Stimulated activated naive CD4-positive, alpha-beta T cell (primary cell): ENCODE results near the gene CHRND.
"Not testable (repeated sequence)": the region's sequence is repeated elsewhere in the genome, so short reads cannot be mapped to it uniquely, and the experiment has no call there.

Experiments
- DNase-seq, 6 experiments: peaks; one replicate each; lab custom pipeline; 2025; lab: John Stamatoyannopoulos, UW

Gene CHRND

DNA sequence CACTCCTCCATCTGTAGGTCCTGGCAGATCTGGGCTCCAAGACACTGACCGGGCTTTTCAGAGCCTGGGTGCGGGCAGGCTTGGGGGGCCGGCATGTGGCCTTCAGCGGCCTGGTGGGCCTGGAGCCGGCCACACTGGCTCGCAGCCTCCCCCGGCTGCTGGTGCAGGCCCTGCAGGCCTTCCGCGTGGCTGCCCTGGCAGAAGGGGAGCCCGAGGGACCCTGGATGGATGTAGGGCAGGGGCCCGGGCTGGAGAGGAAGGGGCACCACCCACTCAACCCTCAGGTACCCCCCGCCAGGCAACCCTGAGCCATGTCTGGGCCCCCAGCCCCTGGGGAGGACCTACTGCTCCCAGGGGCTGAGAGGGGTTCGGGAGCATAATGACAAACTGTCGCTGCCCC, 761 bp upstream of the CHRND start:
- DNase-seq = no peak

DNA sequence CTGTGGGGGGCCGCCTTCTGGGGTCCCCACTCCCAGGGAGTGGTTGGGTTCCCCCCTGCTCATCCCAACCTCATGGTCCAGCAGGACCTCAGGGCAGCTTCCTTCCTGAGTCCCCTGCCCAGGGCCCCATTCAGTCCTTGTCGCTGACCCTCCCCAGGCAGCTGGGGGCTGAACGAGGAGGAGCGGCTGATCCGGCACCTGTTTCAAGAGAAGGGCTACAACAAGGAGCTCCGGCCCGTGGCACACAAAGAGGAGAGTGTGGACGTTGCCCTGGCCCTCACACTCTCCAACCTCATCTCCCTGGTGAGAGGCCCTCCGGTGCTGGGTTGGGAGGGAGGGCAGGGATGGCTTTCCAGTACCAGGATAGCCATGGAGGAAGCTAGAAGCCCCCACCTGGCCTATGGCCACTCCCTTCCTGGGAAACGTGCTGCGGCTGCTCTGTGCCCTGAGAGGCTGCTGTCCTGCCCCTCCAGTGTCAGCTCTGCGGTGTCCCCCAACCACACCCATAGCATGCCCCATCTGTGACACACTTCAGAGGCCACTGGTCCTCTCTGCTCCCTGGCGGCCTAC, 497 bp downstream of the CHRND start:
- no peak for DNase-seq

DNA sequence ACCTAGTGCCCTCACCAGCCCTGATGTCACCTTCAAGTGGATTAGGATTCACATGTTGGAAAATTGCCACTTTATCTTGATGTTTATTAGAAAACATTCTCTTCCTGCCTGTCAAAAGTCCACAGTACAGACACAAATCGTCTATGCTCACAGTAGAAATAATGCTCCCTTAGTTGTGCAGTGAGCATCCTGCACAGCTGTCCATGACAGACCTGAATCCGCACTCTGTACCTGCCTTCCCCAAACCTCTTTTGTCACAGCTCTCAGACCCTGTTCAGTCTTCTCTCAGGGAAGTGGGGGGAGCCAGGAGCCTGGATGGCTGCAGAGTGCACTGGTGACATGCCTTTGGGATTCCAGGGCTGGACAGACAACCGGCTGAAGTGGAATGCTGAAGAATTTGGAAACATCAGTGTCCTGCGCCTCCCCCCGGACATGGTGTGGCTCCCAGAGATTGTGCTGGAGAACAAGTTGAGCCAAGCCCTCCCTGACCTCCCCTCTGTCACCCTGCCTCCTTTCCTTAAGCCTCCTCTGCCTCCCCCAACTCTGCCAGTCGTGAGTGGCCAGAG, 2.0 kb downstream of the CHRND start:
- no peak for DNase-seq

DNA sequence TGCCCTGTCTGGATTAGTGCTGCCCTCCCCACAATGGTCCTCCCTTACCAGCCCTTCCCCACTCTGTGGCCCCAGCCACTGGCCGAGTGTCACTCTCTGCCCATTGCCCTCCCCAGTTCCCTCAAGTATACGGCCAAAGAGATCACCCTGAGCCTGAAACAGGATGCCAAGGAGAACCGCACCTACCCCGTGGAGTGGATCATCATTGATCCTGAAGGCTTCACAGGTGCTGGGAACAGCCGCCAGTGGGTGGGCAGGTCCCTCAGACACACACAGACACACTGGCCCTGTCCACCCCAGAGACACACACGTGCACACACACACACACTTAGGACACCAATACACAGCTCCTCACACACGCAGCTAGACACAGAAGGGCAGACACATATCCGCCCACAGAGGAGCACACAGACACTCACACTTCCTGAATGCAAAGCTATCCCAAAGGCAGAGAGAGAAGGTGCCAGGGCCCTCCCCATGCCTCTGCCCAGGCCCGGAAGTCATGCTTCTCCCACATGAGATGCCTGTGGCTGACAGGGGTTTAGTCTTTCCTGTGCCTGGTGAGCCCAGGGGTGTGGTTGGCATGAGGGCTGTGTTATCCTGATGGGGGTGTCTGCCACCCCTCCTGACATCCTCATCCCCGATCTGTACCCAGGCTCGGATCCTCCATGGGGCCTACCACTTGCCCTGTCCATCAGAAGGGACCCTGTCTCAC, 2.9 kb downstream of the CHRND start:
- peak in 1 of 6 experiments; percentile 9 for DNase-seq

DNA sequence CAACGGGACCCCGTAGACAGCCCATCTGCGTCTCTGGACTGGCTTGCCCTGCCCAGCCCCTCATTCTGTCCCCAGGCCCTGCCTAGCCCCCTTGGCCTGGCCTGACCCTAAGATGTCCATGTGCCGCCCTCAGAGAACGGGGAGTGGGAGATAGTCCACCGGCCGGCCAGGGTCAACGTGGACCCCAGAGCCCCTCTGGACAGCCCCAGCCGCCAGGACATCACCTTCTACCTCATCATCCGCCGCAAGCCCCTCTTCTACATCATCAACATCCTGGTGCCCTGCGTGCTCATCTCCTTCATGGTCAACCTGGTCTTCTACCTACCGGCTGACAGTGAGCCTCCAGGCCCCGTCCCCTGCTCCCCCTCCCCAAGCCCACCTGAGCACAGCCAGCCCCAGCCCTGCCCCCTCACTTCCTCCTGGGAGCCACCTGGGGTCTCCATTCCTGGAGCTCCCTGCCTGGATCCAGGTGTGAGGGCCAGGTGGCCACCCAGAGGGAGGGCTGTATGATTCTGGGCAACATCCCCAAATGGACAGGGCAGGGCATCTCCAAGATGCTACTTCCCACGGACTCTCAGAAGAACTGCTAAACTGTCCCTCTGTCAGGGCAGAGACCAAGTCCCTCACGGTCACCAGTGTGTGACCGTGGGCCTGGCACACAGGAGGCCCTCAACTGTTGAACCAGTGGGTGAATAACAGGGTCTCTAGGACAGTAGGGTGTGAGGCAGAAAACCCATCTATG, 4.0 kb downstream of the CHRND start:
- DNase-seq = no peak

DNA sequence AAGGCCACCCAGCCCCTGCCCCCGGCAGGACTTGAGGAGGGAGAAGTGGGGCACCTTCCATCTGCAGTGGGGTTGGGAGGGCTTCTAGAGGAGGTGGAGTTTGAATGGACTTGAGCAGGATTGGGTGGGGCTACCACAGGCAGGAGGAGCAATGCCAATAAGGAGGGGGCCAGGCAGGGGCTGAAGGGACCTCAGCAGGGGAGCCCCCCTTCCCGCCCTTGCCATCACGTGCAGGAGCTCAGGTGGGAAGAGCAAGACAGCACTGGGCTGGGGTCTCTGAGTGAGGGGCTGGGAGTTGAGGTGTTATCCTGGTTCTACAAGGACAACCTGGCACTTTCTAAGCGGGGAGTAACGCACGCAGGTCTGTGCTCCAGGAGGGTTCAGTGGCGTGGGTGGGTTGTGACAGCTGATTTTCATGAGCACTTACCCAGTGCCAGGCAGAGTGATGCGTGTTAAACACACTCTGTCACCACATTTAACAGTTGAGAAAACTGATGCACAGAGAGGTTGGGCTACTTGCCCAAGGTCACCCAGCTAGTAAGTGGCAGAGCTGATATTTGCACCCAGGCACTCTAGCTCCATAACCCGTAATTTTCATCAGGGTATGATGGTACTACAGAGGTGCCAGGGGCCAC, 4.8 kb downstream of the CHRND start:
- no peak for DNase-seq

DNA sequence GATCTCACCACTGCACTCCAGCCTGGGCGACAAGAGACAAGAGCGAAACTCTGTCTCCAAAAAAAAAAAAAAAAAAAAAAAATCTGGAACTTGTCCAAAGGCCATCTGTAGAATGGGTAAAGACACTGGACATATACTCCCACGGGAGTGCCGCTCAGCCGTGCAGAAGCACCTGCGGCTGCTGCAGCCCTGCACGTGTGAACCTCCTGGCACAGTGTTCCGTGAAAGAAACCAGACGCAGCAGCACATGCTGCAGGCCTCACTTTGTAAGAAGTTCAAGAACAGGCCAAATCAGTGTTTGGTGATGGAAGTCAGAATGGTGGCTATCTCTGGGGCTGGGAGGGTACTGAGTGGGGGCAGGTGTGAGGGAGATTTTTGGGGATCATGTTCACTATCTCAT, 6.5 kb downstream of the CHRND start:
- DNase-seq = no peak

DNA sequence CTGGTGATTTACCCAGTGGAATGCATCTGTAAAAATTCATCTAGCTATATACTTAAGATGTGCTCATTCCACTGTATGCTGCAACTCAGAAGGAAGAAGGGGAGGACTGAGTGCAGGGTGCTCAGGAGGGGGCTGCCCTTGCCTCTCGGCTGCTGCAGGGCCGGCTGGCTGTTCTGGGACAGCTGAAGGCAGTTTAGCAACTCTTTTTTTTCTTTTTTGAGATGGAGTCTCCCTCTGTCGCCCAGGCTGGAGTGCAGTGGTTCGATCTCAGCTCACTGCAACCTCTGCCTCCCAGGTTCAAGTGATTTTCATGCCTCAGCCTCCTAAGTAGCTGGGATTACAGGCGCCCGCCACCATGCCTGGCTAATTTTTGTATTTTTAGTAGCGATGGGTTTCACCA, 6.9 kb downstream of the CHRND start:
- DNase-seq = not testable (repeated sequence)

DNA sequence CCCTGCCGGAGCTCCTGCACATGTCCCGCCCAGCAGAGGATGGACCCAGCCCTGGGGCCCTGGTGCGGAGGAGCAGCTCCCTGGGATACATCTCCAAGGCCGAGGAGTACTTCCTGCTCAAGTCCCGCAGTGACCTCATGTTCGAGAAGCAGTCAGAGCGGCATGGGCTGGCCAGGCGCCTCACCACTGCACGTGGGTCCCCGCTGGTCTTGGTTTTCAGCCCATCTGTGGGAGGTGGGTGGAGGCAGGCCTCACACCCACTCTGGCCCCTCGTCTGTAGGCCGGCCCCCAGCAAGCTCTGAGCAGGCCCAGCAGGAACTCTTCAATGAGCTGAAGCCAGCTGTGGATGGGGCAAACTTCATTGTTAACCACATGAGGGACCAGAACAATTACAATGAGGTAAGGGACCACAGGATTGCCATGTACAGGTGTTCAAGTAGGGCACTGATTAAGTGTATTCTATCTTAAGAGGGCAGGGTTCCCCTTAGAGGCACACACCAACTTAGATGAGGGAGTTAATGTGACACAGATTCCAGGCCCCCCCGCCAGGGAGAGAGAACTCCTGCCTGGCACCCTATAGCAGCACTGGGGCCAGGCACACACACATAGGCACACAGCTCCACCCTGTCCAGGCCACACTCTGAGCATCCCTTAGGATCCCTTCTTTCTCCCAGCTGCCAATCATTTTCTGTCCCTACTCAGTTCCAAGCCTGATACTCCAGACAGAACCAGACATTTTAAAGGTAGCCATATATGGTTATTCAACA, 8.2 kb downstream of the CHRND start:
- no peak for DNase-seq

DNA sequence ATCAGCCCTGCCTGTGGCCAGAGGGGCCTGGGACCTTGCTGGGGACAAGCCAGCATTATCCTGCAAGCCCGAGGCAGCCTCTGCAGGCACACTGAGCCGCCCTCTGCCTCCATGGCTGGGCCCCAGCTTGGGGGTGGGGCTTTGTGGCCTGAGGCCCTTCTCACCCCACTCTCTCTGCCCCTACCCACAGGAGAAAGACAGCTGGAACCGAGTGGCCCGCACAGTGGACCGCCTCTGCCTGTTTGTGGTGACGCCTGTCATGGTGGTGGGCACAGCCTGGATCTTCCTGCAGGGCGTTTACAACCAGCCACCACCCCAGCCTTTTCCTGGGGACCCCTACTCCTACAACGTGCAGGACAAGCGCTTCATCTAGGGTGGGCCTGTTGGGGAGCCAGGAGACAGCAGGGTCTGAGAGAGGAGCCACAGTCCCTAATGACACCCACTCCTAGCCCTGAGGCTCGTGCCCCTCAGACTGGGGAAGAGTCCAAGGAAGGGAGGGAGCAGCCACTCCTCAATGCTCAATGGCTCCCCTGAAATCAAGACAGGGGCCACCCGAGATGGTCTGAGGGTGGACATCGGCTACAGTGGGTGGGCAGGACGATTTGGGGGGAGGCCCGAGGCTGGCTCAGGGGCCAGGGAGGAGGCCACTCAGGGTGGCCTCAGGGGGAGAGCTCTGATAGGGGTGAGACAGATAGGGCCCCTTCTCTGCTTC, 9.1 kb downstream of the CHRND start:
- DNase-seq = no peak

DNA sequence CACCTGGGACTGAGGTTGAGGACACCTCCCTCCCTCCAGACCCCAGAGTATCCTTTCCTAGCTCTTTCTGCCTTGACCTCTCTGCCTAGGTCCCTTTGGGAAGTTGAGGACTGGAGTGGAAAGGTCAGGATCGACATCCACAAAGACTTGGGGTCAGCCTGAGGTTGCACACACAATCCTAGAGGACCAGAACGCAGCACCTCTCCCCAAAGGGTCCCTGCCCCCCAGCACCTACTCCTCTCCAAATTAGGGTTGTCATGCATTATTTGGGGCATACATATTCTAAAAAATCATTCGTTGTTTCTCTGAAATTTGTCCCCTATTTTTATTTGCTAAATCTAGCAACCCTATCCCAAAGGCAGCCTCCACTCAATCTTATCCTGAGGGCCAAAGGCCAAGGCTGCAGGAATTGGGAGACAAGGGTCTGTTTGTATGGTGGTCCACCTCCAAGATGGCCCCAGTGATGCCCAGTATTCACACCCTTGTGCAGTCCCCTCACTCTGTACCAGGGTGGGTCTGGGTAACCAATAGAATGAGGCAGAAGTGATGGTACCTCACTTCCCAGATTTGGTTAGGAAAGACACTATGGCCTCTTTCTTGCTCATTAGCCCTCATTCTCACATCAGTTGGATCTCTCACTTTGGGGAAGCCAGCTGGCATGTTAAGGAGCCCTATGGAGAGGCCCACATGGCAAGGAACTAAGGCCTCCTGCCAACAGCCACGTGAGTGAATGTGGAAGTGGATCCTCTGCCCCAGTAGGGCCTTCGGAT, 10.0 kb downstream of the CHRND start:
- DNase-seq = no peak

DNA sequence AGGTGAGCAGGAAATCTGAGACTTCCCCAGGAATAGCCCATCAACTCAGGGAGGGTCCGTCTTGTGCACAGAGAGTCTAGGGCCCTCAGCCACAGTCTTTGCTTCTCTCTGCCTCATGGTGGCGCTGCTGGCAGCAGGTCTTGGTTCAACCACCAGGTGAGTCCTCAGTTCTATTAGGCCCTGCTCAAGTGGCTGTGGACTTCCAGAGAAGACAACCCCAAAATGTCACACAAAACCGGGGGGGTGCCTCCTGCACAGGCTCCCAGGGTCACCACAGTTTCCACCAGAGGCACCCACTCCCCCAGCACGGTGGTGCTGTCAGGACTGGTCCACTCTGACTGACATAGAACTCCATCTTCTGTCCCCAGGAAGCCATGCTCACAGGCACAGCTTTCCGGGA, 11.1 kb downstream of the CHRND start:
- DNase-seq = no peak

DNA sequence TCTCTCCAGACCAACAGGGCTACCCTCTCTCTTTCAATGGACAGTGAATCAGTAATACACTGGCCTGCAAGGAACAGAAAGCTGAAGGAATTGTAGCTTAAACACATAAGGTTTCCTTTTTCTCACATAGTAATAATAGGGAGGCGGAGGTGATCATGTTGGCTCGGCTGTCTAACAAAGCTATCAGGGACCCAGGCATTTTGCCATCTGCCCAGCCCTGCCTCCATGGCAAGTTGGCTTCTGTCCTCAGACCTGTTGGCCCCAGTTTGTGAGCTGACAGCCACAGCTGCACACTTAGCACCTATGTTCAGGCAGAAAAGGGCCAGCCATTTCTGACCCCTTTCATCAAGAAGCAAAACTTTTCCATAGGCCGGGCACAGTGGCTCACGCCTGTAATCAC, 11.5 kb downstream of the CHRND start:
- DNase-seq = no peak

DNA sequence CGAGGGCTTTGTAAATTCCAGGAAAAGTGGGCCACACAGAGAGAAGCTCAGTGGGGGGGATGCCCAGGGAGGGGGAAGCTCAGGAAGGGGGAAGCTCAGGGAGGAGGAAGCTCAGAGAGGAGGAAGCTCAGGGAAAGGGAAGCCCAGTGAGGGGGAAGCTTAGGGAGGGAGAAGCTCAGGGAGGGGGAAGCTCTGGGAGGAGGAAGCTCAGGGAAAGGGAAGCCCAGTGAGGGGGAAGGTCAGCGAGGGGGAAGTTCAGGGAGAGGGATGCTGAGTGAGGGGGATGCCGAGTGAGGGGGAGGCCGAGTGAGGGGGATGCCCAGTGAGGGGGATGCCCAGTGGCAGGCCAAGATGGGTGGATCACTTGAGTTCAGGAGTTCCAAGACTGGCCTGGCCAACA, 12.7 kb downstream of the CHRND start:
- DNase-seq = no peak

DNA sequence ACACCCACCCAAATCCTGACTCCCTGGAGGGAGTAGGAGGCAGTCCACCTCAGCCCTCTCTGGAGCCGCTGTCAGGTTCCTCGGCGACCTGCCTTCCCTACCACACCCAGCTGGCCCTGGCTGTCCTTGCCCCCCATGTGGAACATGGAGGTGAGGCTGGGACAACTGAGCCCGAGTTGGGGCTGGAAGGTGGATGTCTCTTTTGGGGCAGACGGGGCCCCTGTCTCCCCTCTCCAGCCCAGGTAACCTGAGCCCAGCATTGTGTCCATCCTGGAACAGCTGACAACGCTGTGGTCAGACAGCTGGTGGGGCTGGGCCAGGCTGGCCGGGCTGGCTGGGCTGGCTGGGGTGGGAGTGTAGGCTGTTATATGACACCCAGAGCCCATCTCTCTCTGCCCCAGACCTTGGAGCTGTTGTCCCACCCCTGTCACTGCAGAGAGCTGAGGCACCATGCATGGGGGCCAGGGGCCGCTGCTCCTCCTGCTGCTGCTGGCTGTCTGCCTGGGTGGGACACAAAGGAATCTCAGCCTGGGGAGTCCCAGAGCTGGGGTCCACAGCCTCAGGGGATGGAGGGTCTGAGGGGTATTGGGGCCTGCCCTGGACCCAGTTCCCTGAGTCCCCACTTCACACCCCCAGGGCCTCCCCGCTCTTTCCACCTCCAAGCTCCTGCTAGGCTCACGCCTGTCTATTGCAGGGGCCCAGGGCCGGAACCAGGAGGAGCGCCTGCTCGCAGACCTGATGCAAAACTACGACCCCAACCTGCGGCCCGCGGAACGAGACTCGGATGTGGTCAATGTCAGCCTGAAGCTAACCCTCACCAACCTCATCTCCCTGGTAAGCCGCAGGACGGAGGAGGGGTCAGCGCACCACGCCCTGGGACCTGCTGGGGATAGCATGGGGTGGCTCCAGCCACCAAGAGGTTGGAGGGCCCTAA, 13.6 kb downstream of the CHRND start, which contains the start of gene CHRNG:
TSS of gene CHRNG (plus strand) at position 395 of the 934 bp plus-strand sequence. CDS start at position 451, 56 bp downstream.
- no peak for DNase-seq

DNA sequence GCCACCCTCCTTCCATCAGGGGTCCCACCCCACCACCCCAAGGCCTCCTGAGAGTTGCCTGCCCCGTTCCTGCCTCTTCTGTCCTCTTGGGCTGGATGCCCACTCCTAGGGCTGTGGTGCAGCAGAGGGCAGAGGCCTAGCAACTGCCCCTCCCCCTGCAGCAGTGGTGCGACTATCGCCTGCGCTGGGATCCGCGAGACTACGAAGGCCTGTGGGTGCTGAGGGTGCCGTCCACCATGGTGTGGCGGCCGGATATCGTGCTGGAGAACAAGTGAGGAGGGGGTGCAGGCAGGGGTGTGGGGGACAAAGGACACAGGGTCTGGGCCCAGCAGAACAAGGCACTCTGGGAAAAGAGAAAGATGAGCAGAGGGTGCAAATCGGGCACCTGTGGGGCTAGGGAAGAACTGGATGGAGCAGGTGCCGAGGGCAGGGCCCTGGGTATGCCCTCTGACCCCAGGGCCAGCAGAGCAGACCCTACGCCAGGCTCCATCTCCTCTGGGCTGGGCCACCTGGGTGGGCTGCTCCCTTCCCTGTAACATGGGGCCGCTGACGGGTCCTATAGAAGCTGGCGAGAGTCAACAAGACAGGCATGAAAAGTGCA, 14.6 kb downstream of the CHRND start:
- DNase-seq = no peak

DNA sequence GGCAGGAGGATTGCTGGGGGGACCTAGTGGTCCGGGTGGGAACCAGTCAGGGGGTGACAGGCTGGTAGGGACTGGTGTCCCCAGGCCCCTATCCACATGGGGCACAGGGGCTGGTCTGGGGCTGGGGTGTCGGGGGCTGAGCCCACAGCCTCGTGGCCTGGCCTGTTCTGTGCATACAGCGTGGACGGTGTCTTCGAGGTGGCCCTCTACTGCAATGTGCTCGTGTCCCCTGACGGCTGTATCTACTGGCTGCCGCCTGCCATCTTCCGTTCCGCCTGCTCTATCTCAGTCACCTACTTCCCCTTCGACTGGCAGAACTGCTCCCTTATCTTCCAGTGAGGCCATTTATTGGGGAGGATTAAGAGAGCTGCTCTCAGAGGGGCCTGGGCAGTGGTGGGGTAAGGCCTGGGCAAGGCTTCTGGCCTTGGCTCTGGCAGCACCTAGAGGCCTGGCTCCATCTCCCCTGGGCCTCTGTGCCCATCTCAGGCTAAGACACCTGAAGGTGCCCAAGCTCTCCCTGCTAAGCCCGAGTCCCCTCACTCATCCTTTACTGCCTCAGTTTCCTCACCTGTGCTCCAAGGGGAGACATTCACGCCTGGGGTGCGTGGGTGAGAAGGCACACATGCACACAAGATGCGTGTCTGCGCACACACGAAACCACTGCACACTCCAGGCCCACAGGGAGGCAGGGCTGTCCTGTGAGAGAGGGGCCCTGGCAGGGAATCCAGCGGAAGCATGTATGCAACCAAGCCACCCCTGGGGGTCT, 15.4 kb downstream of the CHRND start:
- DNase-seq = no peak
